ENCODE measurements around the gene PRKCA.

GRCh38 chr17:66276328-66276937 lies 26.0 kb upstream of the PRKCA start:
- TF ChIP-seq CREB1 (IDR thresholded peaks at IDR 0.05; ENCODE audit: low read depth) (no peak), REST (IDR thresholded peaks at IDR 0.05; ENCODE audit: low read depth) (no peak), EP300 (IDR thresholded peaks at IDR 0.05; ENCODE audit: borderline replicate concordance) (no peak), MAX (IDR thresholded peaks at IDR 0.05) (no peak), NFIC (IDR thresholded peaks at IDR 0.05) (no peak), USF1 (IDR thresholded peaks at IDR 0.05) (no peak), FOXM1 (IDR thresholded peaks at IDR 0.05; ENCODE audit: borderline replicate concordance, low read depth) (no peak), YY1 (IDR thresholded peaks at IDR 0.05; ENCODE audit: low read depth) (no peak), TAF1 (IDR thresholded peaks at IDR 0.05; ENCODE audit: low read depth) (no peak), RAD21 (IDR thresholded peaks at IDR 0.05; ENCODE audit: low read depth) (no peak)
